ENCODE measurements around the gene PNMT. TPM values are rescaled to one million over a fixed set of nuclear protein-coding genes. Genes with fewer than 3 reads are reported as not detected.
"Not testable (repeated sequence)": the region's sequence is repeated elsewhere in the genome, so short reads cannot be mapped to it uniquely, and the experiment has no call there.

Gene PNMT
- total and polyA plus RNA-seq, 2 experiments from 2014 or later = 1.9 to 2.5 TPM

- H3K9me3 Mint-ChIP-seq; H3K4me2 ChIP-seq; H3K4me3 ChIP-seq; ATAC-seq; H3K27ac Mint-ChIP-seq; H3F3A ChIP-seq (replicated peaks; ENCODE audit: low read depth); H3K27ac ChIP-seq (ENCODE audit: low read depth); H3K4me3 Mint-ChIP-seq; H2AFZ ChIP-seq; DNase-seq (ENCODE audit: low spot score); H3K4me1 ChIP-seq (ENCODE audit: insufficient read depth); H3K9me2 ChIP-seq (ENCODE audit: insufficient read depth); H3K4me1 Mint-ChIP-seq; H3K27me3 ChIP-seq (ENCODE audit: insufficient read depth): not testable (repeated sequence)
- peaks cover 87% of the 10 kb centered on the region for H3K36me3 Mint-ChIP-seq (ENCODE audit: low read depth)
- H3K36me3 ChIP-seq (ENCODE audit: insufficient read depth) = peaks cover 36% of the 10 kb centered on the region
- peaks cover 10% of the 10 kb centered on the region for H3K27me3 Mint-ChIP-seq (ENCODE audit: insufficient read depth, low read depth, poor library complexity)
- peaks cover 14% of the 10 kb centered on the region for H3K79me2 ChIP-seq (replicated peaks; ENCODE audit: insufficient read depth)
- peaks cover 18% of the 10 kb centered on the region for H4K20me1 ChIP-seq (replicated peaks; ENCODE audit: insufficient read depth)
Observed at GRCh38 chr17:39711071-39711470, 42.8 kb downstream of the PNMT start.

- H4K20me1 ChIP-seq (replicated peaks; ENCODE audit: insufficient read depth) = peaks cover 15% of the 10 kb centered on the region
- Mint-ChIP-seq H3K27me3 (ENCODE audit: insufficient read depth, low read depth, poor library complexity) (peaks cover 13% of the 10 kb centered on the region), H3K36me3 (ENCODE audit: low read depth) (peaks cover 91% of the 10 kb centered on the region), H3K4me1 (peaks cover 3% of the 10 kb centered on the region; the same call in 2 of the 3 replicates), H3K4me3 (no peak overlapping the region), H3K9me3 (no peaks in the 10 kb centered on the region), H3K27ac (0 out of 2 replicates have a peak overlapping the region, but pooled peaks have one; percentile 27)
- peaks cover 36% of the 10 kb centered on the region for H3K36me3 ChIP-seq (ENCODE audit: insufficient read depth)
- H3K79me2 ChIP-seq (replicated peaks; ENCODE audit: insufficient read depth) = 0 out of 2 replicates have a peak, but pooled peaks cover 8% of the 10 kb centered on the region
- H2AFZ ChIP-seq = no peak overlapping the region
- no peaks in the 10 kb centered on the region for H3K4me1 ChIP-seq (ENCODE audit: insufficient read depth)
- no peak for TF ChIP-seq NANOG (IDR thresholded peaks at IDR 0.05; ENCODE audit: borderline replicate concordance)
- TF ChIP-seq ZNF331 (CRISPR knock-in tag; IDR thresholded peaks at IDR 0.05; ENCODE audit: low read depth) = no peak
- TF ChIP-seq EZH2 (IDR thresholded peaks at IDR 0.05; ENCODE audit: low read depth, unreplicated experiment) = no peak
- 0 out of 2 replicates have a peak, but pooled peaks cover 2% of the 10 kb centered on the region for H3F3A ChIP-seq (replicated peaks; ENCODE audit: low read depth)
- ATAC-seq = no peak
- DNase-seq (ENCODE audit: low spot score) = no peak
- H3K27ac ChIP-seq (ENCODE audit: low read depth) = no peak overlapping the region
- H3K4me2 ChIP-seq = no peak overlapping the region
- no peaks in the 10 kb centered on the region for H3K9me2 ChIP-seq (ENCODE audit: insufficient read depth)
- H3K4me3 ChIP-seq = no peak overlapping the region
- no peaks in the 10 kb centered on the region for H3K27me3 ChIP-seq (ENCODE audit: insufficient read depth)
Observed at GRCh38 chr17:39711851-39712250, 43.6 kb downstream of the PNMT start.

GRCh38 chr17:39714234-39714633 is 46.0 kb downstream of the PNMT start:
- peaks cover 20% of the 10 kb centered on the region for H3K27me3 Mint-ChIP-seq (ENCODE audit: insufficient read depth, low read depth, poor library complexity)
- H3K36me3 Mint-ChIP-seq (ENCODE audit: low read depth) = peaks cover 91% of the 10 kb centered on the region
- no peaks in the 10 kb centered on the region for H3K4me1 ChIP-seq (ENCODE audit: insufficient read depth)
- H3K4me3 Mint-ChIP-seq = no peak overlapping the region
- H3K4me3 ChIP-seq = no peak overlapping the region
- H3K27ac Mint-ChIP-seq = no peak overlapping the region
- no peaks in the 10 kb centered on the region for H3K79me2 ChIP-seq (replicated peaks; ENCODE audit: insufficient read depth)
- no peaks in the 10 kb centered on the region for H3K9me2 ChIP-seq (ENCODE audit: insufficient read depth)
- no peaks in the 10 kb centered on the region for H3K27me3 ChIP-seq (ENCODE audit: insufficient read depth)
- peaks cover 10% of the 10 kb centered on the region for H4K20me1 ChIP-seq (replicated peaks; ENCODE audit: insufficient read depth)
- peaks cover 6% of the 10 kb centered on the region; the same call in 1 of the 2 replicates for H3F3A ChIP-seq (replicated peaks; ENCODE audit: low read depth)
- H3K9me3 Mint-ChIP-seq = no peaks in the 10 kb centered on the region
- no peaks in the 10 kb centered on the region for H3K4me1 Mint-ChIP-seq
- ATAC-seq = no peak
- TF ChIP-seq REST (IDR thresholded peaks at IDR 0.05; ENCODE audit: unreplicated experiment) (no peak), CREB1 (CRISPR knock-in tag; IDR thresholded peaks at IDR 0.05; ENCODE audit: low read depth) (no peak), STAT1 (IDR thresholded peaks at IDR 0.05; ENCODE audit: unreplicated experiment) (no peak), JUNB (IDR thresholded peaks at IDR 0.05; ENCODE audit: unreplicated experiment) (no peak), EZH2phosphoT487 (IDR thresholded peaks at IDR 0.05; ENCODE audit: unreplicated experiment) (no peak), NANOG (IDR thresholded peaks at IDR 0.05; ENCODE audit: borderline replicate concordance) (no peak), CTCF (conservative IDR thresholded peaks at IDR 0.05; ENCODE audit: low read depth in 2 of 2) (no peak)
- no peak overlapping the region for H3K4me2 ChIP-seq
- H2AFZ ChIP-seq = no peak overlapping the region
- H3K36me3 ChIP-seq (ENCODE audit: insufficient read depth) = peaks cover 40% of the 10 kb centered on the region
- DNase-seq (ENCODE audit: low spot score) = no peak
- no peak overlapping the region for H3K27ac ChIP-seq (ENCODE audit: low read depth)
